GM12878 (cell line): ENCODE data around the gene AATF. TPM values are rescaled to one million over a fixed set of nuclear protein-coding genes. Genes with fewer than 3 reads are reported as not detected.

Source experiments
- ATAC-seq: fragments of 200-7000 bp; cut with Tn5 transposase; 3 replicates; pipeline ENCODE4 v1.9.1; 2020; ENCODE audit warnings: mild to moderate bottlenecking, moderate library complexity
- BruUV-seq: library from RNA; stranded (reverse); fragments of 400-500 nt; replicated peaks from 2 replicates; lab custom pipeline; 2021; lab: Mats Ljungman, UMichigan
- CTCF ChIA-PET: fragments of 300-600 bp; sonication (Branson Sonifier 250); formaldehyde crosslinking; extraction: SDS; loops from one replicate; lab custom pipeline; 2021; ENCODE audit warnings: inconsistent platforms; lab: Yijun Ruan, JAX
- POLR2A ChIA-PET: fragments of 350-600 bp; formaldehyde crosslinking; extraction: SDS; loops from one replicate; lab custom pipeline; 2021; ENCODE audit warnings: inconsistent platforms; lab: Charles Lee
- RAD21 ChIA-PET: fragments of 300-600 bp; sonication (Branson Sonifier 250); formaldehyde crosslinking; loops from one replicate; lab custom pipeline; 2023; ENCODE audit warnings: antibody characterized with exemption; ENCODE audit not compliant: unreplicated experiment; lab: Charles Lee
- SMC1A ChIA-PET: fragments of 300-600 bp; sonication (Branson Sonifier 250); formaldehyde crosslinking; loops from one replicate; lab custom pipeline; 2023; ENCODE audit not compliant: unreplicated experiment, uncharacterized antibody; lab: Charles Lee
- DNase-seq: peaks from one replicate; pipeline ENCODE4 v3.0.0-alpha.2; 2011; ENCODE audit warnings: low read depth, low spot score
- FAIRE-seq: peaks from 3 replicates; lab custom pipeline; 2011; peaks lifted over from hg19 to GRCh38; lab: Jason Lieb, UNC
- H2AFZ ChIP-seq: 2 replicates; pipeline ENCODE4 v1.6.0; 2011; ENCODE audit warnings: low read depth, low read length, control low read depth; ENCODE audit not compliant: control insufficient read depth
- H3K27ac ChIP-seq: 2 replicates; pipeline ENCODE4 v1.5.1; 2011; ENCODE audit warnings: control low read depth; ENCODE audit not compliant: control insufficient read depth, insufficient read depth
- H3K27me3 ChIP-seq, 2 experiments: replicated peaks in 1 of 2; 2 replicates each; pipeline versions ENCODE4 v1.6.0 to v1.6.1; 2011; ENCODE audit warnings: low read length in 1 of 2; ENCODE audit not compliant: control insufficient read depth in 2 of 2, insufficient read depth in 2 of 2
- H3K36me3 ChIP-seq, 2 experiments: 2 replicates each; pipeline ENCODE4 v1.5.1; 2011; ENCODE audit warnings: low read length in 1 of 2; ENCODE audit not compliant: control insufficient read depth in 2 of 2, insufficient read depth in 2 of 2
- H3K4me1 ChIP-seq: 2 replicates; pipeline ENCODE4 v1.6.1; 2011; ENCODE audit warnings: mild to moderate bottlenecking, low read length, moderate library complexity, mixed read lengths; ENCODE audit not compliant: control insufficient read depth, insufficient read depth
- H3K4me2 ChIP-seq: 2 replicates; pipeline ENCODE4 v1.6.0; 2011; ENCODE audit warnings: control low read depth; ENCODE audit not compliant: control insufficient read depth, insufficient read depth
- H3K4me3 ChIP-seq: fragments of 200-600 bp; sonication (generic); 2 replicates; pipeline ENCODE4 v1.5.1; 2016
- H3K79me2 ChIP-seq: 2 replicates; pipeline ENCODE4 v1.6.0; 2011; ENCODE audit warnings: low read length; ENCODE audit not compliant: control insufficient read depth, insufficient read depth
- H3K9ac ChIP-seq: 2 replicates; pipeline ENCODE4 v1.8.0; 2011; ENCODE audit warnings: low read length, control low read depth, mixed read lengths; ENCODE audit not compliant: control insufficient read depth, insufficient read depth
- H3K9me3 ChIP-seq: replicated peaks from 3 replicates; pipeline ENCODE4 v1.5.1; 2011; ENCODE audit warnings: mild to moderate bottlenecking, low read length; ENCODE audit not compliant: control insufficient read depth, insufficient read depth
- H4K20me1 ChIP-seq: 2 replicates; pipeline ENCODE4 v1.6.0; 2011; ENCODE audit not compliant: control insufficient read depth, insufficient read depth
- ATF7 ChIP-seq: fragments of 450-650 bp; IDR thresholded peaks from 2 replicates; pipeline ENCODE4 v1.6.1; 2016; ENCODE audit warnings: low read depth, mild to moderate bottlenecking
- ETV6 ChIP-seq, 2 experiments: fragments of 450-650 bp in 1 of 2; IDR thresholded peaks in 1 of 2; conservative IDR thresholded peaks in 1 of 2; 2 replicates each; pipeline ENCODE4 v1.6.1; 2014; ENCODE audit warnings: antibody characterized with exemption in 1 of 2, borderline replicate concordance in 1 of 2, low read depth in 1 of 2, mild to moderate bottlenecking in 1 of 2, moderate library complexity in 1 of 2
- HDAC6 ChIP-seq: fragments of 200-600 bp; sonication (generic); IDR thresholded peaks from one replicate; pipeline ENCODE4 v1.8.0; 2017; ENCODE audit warnings: antibody characterized with exemption; ENCODE audit not compliant: unreplicated experiment
- MEF2B ChIP-seq: fragments of 450-650 bp; IDR thresholded peaks from 2 replicates; pipeline ENCODE4 v1.6.1; 2018; ENCODE audit warnings: mild to moderate bottlenecking, moderate library complexity; ENCODE audit not compliant: partially characterized antibody, poor library complexity, severe bottlenecking
- SMAD1 ChIP-seq: fragments of 450-650 bp; IDR thresholded peaks from 2 replicates; pipeline ENCODE4 v1.6.1; 2018; ENCODE audit warnings: mild to moderate bottlenecking, low read depth; ENCODE audit not compliant: partially characterized antibody
- SREBF2 ChIP-seq: IDR thresholded peaks from 2 replicates; pipeline ENCODE4 v1.6.1; 2012; ENCODE audit warnings: mild to moderate bottlenecking, low read length
- STAT3 ChIP-seq: IDR thresholded peaks from 2 replicates; pipeline ENCODE4 v1.6.1; 2011; ENCODE audit warnings: low read depth, low read length, improper control_type of control experiment
- SUZ12 ChIP-seq: fragments of 200-600 bp; sonication (generic); IDR thresholded peaks from one replicate; pipeline ENCODE4 v1.6.1; 2018; ENCODE audit warnings: antibody characterized with exemption, mild to moderate bottlenecking; ENCODE audit not compliant: unreplicated experiment
- TBL1XR1 ChIP-seq: IDR thresholded peaks from 2 replicates; pipeline ENCODE4 v1.6.1; 2012; ENCODE audit warnings: low read depth, low read length, improper control_type of control experiment
- WRNIP1 ChIP-seq: IDR thresholded peaks from 2 replicates; pipeline ENCODE4 v1.6.1; 2011; ENCODE audit warnings: low read depth, low read length, improper control_type of control experiment, borderline replicate concordance
- ZBED1 ChIP-seq: IDR thresholded peaks from 2 replicates; pipeline ENCODE4 v1.6.1; 2016; ENCODE audit warnings: borderline replicate concordance
- ZZZ3 ChIP-seq: IDR thresholded peaks from 2 replicates; pipeline ENCODE4 v1.6.1; 2011; ENCODE audit warnings: low read depth; ENCODE audit not compliant: control insufficient read depth, insufficient read length
- WGBS: methylation state at CpG from one replicate; pipeline ENCODE4 v1.1.6; 2016; ENCODE audit warnings: low lambda C conversion rate; ENCODE audit not compliant: insufficient replicate concordance, insufficient coverage; ENCODE audit errors: missing lambda C conversion rate; 5-methylcytosine and 5-hydroxymethylcytosine counted together
- in situ Hi-C: fragments of 300-500 bp; cut with MboI; formaldehyde crosslinking; loops from 9 replicates; pipeline ENCODE4 v1.14.3; 2018; ENCODE audit warnings: mixed read lengths
- intact Hi-C: fragments of 100-400 bp; cut with micrococcal nuclease; formaldehyde crosslinking; loops from one replicate; pipeline ENCODE4 v1.14.2; 2022; ENCODE audit not compliant: unreplicated experiment
- polyA plus RNA-seq, 11 experiments: library from polyadenylated mRNA; depleted of rRNA in 4 of 11; unstranded in 6 of 11; stranded (reverse) in 5 of 11; fragments of >200 nt; fragmentation: Nextera tagmentation in 4 of 11; fragmentation: Illumina TruSeq in 1 of 11; extraction: Ambion mirVana in 4 of 11; extraction: Trizol in 1 of 11; gene quantifications; 1 replicate in 1 of 11; 2 replicates in 10 of 11; pipeline versions ENCODE4 v1.2.1 to v1.2.3, GENCODE V29; 2011 to 2016; ENCODE audit warnings: inconsistent platforms in 2 of 11, missing spikeins in 2 of 11, low read depth in 1 of 11
- total RNA-seq, 4 experiments: library from RNA; depleted of rRNA in 3 of 4; stranded (reverse); fragments of >200 nt in 3 of 4; fragmentation: Illumina TruSeq in 1 of 4; extraction: Trizol in 1 of 4; gene quantifications; 2 replicates each; pipeline versions ENCODE4 v1.2.1 to v1.2.3, GENCODE V29; 2013 to 2021
- TF ChIP-seq, protein P1 (sequence below): fragments of 450-650 bp; IDR thresholded peaks from 2 replicates; pipeline ENCODE4 v1.6.1; 2017; ENCODE audit warnings: mild to moderate bottlenecking, moderate library complexity
- TF ChIP-seq, protein P2 (sequence below): fragments of 450-650 bp; IDR thresholded peaks from 2 replicates; pipeline ENCODE4 v1.6.1; 2018; ENCODE audit warnings: borderline replicate concordance, mild to moderate bottlenecking; ENCODE audit not compliant: partially characterized antibody
- TF ChIP-seq, protein P3 (sequence below): IDR thresholded peaks from 2 replicates; pipeline ENCODE4 v1.6.1; 2012; ENCODE audit warnings: low read depth, low read length, improper control_type of control experiment

Gene AATF
- total and polyA plus RNA-seq, 10 of the 15 experiments (the other 5 are each of a cell fraction or from before 2014, with no cell fraction given), result 36.8 to 110 (median 77.9) TPM

DNA sequence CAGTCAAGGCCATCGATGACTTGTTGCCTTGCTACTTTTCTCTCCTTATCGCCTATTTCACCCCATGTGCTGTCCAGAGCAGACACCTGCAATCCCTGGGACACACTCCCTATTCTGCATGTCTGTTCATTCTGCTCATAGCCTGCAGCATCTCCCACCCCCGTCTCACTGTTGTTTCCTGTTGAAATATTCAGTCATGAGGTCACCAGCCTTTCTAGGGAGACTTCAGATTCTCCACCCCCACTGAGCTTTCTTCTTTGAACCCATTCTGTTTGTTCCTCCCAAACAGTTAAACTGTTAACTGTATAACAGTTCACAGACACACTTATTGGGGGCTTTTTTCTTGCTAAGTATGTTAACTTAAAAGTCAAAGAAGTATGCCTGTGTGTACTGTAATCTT, 94.4 kb downstream of the AATF start (continued):
- TF ChIP-seq, protein P1, sequence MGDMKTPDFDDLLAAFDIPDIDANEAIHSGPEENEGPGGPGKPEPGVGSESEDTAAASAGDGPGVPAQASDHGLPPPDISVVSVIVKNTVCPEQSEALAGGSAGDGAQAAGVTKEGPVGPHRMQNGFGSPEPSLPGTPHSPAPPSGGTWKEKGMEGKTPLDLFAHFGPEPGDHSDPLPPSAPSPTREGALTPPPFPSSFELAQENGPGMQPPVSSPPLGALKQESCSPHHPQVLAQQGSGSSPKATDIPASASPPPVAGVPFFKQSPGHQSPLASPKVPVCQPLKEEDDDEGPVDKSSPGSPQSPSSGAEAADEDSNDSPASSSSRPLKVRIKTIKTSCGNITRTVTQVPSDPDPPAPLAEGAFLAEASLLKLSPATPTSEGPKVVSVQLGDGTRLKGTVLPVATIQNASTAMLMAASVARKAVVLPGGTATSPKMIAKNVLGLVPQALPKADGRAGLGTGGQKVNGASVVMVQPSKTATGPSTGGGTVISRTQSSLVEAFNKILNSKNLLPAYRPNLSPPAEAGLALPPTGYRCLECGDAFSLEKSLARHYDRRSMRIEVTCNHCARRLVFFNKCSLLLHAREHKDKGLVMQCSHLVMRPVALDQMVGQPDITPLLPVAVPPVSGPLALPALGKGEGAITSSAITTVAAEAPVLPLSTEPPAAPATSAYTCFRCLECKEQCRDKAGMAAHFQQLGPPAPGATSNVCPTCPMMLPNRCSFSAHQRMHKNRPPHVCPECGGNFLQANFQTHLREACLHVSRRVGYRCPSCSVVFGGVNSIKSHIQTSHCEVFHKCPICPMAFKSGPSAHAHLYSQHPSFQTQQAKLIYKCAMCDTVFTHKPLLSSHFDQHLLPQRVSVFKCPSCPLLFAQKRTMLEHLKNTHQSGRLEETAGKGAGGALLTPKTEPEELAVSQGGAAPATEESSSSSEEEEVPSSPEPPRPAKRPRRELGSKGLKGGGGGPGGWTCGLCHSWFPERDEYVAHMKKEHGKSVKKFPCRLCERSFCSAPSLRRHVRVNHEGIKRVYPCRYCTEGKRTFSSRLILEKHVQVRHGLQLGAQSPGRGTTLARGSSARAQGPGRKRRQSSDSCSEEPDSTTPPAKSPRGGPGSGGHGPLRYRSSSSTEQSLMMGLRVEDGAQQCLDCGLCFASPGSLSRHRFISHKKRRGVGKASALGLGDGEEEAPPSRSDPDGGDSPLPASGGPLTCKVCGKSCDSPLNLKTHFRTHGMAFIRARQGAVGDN, result no peak
- TF ChIP-seq SMAD1, result no peak
- no peak for TF ChIP-seq ZZZ3
- no peak for TF ChIP-seq SREBF2

DNA sequence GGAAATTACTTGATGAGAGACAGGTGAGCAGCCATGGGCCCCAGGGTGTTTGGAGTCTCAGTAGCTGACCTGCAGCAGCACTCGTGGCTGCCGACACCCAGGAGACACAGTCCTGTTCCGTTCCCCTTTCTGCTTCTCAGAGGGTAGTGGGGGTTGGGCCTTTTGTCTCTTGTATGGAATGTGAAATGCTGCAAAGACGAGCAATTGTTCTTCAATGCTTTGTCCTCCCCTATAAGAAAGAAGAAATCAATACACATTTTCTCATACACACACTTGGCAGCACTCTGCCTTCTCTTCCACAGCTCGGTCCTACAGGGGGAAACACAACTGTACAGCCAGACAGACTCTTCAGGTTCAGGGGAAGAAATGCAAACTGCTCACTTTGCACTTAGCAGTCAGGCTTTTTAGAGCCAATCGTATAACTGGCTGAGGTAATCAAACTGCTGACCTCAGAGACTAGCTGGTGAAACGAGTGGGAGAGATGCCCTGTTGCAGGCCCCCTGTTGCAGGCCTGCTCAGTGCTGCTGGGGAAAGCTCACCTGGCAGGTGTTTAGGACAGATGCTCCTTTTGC, 96.7 kb downstream of the AATF start:
- Histone ChIP-seq H3K4me1 (no peaks in the 10 kb centered on the region), H3K9me3 (no peaks in the 10 kb centered on the region), H3K27me3 (no peaks in the 10 kb centered on the region), H3K9ac (no peak overlapping the region), H3K4me2 (no peak overlapping the region), H3K79me2 (no peaks in the 10 kb centered on the region), H3K36me3 (peaks cover 4 to 8% of the 10 kb centered on the region in 2 experiments; a peak in 3 of 4 replicates), H3K27ac (no peak overlapping the region), H4K20me1 (no peaks in the 10 kb centered on the region; the same call in 1 of the 2 replicates), H3K4me3 (no peak overlapping the region), H2AFZ (no peak overlapping the region)
- ATAC-seq, result no peak
- ChIA-PET CTCF (interaction anchor here (0.8 to 7.0 kb wide), 8 partner anchors 66 to 443 kb away, joined by 3 to 76 read pairs (median 4); partner anchors contain the start of gene MRM1), POLR2A (no interaction called here), RAD21 (interaction anchor here (4.8 kb wide), 1 partner anchor 443 kb away, joined by 34 read pairs; the partner anchor contains the start of gene MRM1), SMC1A (interaction anchor here (0.8 to 2.8 kb wide), 2 partner anchors 329 to 416 kb away, joined by 3 to 25 read pairs; no protein-coding TSS in a partner anchor)
- WGBS, result 30% methylated on average over 7 of the region's 7 CpGs
- no peak for DNase-seq
- FAIRE-seq, result no peak
- BruUV-seq, result TSS peak; percentile 33
- in situ Hi-C loops (no loop called here), intact Hi-C loops (no loop called here)
- TF ChIP-seq HDAC6 (no peak), ETV6 (conservative IDR thresholded peaks at IDR 0.05 in 1 of 2, IDR thresholded peaks at IDR 0.05 in 1 of 2; ENCODE audit: borderline replicate concordance in 1 of 2, low read depth in 1 of 2) (no peak), STAT3 (no peak), WRNIP1 (no peak), ATF7 (no peak), ZBED1 (no peak), TBL1XR1 (no peak), SUZ12 (no peak), MEF2B (no peak)
- TF ChIP-seq, protein P2, sequence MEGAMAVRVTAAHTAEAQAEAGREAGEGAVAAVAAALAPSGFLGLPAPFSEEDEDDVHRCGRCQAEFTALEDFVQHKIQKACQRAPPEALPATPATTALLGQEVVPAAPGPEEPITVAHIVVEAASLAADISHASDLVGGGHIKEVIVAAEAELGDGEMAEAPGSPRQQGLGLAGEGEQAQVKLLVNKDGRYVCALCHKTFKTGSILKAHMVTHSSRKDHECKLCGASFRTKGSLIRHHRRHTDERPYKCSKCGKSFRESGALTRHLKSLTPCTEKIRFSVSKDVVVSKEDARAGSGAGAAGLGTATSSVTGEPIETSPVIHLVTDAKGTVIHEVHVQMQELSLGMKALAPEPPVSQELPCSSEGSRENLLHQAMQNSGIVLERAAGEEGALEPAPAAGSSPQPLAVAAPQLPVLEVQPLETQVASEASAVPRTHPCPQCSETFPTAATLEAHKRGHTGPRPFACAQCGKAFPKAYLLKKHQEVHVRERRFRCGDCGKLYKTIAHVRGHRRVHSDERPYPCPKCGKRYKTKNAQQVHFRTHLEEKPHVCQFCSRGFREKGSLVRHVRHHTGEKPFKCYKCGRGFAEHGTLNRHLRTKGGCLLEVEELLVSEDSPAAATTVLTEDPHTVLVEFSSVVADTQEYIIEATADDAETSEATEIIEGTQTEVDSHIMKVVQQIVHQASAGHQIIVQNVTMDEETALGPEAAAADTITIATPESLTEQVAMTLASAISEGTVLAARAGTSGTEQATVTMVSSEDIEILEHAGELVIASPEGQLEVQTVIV, result no peak
- TF ChIP-seq, protein P3, sequence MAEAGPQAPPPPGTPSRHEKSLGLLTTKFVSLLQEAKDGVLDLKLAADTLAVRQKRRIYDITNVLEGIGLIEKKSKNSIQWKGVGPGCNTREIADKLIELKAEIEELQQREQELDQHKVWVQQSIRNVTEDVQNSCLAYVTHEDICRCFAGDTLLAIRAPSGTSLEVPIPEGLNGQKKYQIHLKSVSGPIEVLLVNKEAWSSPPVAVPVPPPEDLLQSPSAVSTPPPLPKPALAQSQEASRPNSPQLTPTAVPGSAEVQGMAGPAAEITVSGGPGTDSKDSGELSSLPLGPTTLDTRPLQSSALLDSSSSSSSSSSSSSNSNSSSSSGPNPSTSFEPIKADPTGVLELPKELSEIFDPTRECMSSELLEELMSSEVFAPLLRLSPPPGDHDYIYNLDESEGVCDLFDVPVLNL, result no peak
